HCT116 (cell line): ENCODE measurements around the gene OVCH2. TPM values are rescaled to one million over a fixed set of nuclear protein-coding genes. Genes with fewer than 3 reads are reported as not detected.

ENCODE experiments used
- ATAC-seq: fragments of 200-7000 bp; cut with Tn5 transposase; 2 replicates; pipeline ENCODE4 v1.9.1; 2020; ENCODE audit warnings: mild to moderate bottlenecking, moderate library complexity
- BruUV-seq: library from RNA; stranded (reverse); fragments of 400-500 nt; replicated peaks from 2 replicates; lab custom pipeline; 2021; lab: Mats Ljungman, UMichigan
- CTCF ChIA-PET: fragments of 300-600 bp; sonication (Branson Sonifier 250); formaldehyde crosslinking; loops from one replicate; lab custom pipeline; 2021; ENCODE audit warnings: antibody characterized with exemption; lab: Charles Lee
- POLR2A ChIA-PET: fragments of 300-600, 350-600 bp; sonication (Branson Sonifier 250); formaldehyde crosslinking; loops from one replicate; lab custom pipeline; 2021; ENCODE audit warnings: antibody characterized with exemption; lab: Charles Lee
- RAD21 ChIA-PET, 2 experiments: fragments of 300-600 bp; sonication (Branson Sonifier 250); formaldehyde crosslinking; loops; one replicate each; lab custom pipeline; 2023; ENCODE audit warnings: low total read pairs in 2 of 2; ENCODE audit not compliant: uncharacterized antibody in 2 of 2, unreplicated experiment in 2 of 2, low non-redundant PET in 1 of 2; lab: Charles Lee
- DNase-seq: peaks from one replicate; pipeline ENCODE4 v3.0.0-alpha.2; 2010; ENCODE audit warnings: low read depth, low spot score
- H2AFZ ChIP-seq: fragments of 200-600 bp; shearing (Covaris generic), sonication (generic); 2 replicates; pipeline ENCODE4 v1.6.1; 2017; ENCODE audit warnings: low read depth, mixed run types, mixed read lengths, antibody characterized with exemption, low read length; ENCODE audit not compliant: poor library complexity, severe bottlenecking
- H3K27ac ChIP-seq: 2 replicates; pipeline ENCODE4 v1.5.1; 2012; ENCODE audit warnings: low read depth, low read length
- H3K27me3 ChIP-seq: fragments of 200-600 bp; sonication (generic); 2 replicates; pipeline ENCODE4 v1.6.1; 2016; ENCODE audit warnings: mixed run types, low read length, mixed read lengths; ENCODE audit not compliant: insufficient read depth
- H3K36me3 ChIP-seq, 2 experiments: fragments of 200-500 bp in 1 of 2; fragments of 200-600 bp in 1 of 2; sonication (Bioruptor generic) in 1 of 2; sonication (generic) in 1 of 2; 2 replicates each; pipeline versions ENCODE4 v1.5.1 to v1.6.1; 2014 to 2016; ENCODE audit warnings: low read length in 2 of 2, inconsistent platforms in 1 of 2, mixed read lengths in 1 of 2, mixed run types in 1 of 2; ENCODE audit not compliant: insufficient read depth in 2 of 2, control insufficient read depth in 1 of 2
- H3K4me1 ChIP-seq, 2 experiments: fragments of 200-600 bp in 1 of 2; sonication (generic) in 1 of 2; 2 replicates each; pipeline versions ENCODE4 v1.5.1 to v1.6.1; 2012 to 2017; ENCODE audit warnings: low read length in 2 of 2, inconsistent platforms in 1 of 2, mild to moderate bottlenecking in 1 of 2, mixed read lengths in 1 of 2, mixed run types in 1 of 2, moderate library complexity in 1 of 2; ENCODE audit not compliant: insufficient read depth in 2 of 2, control insufficient read depth in 1 of 2
- H3K4me2 ChIP-seq: fragments of 200-600 bp; sonication (generic); 2 replicates; pipeline ENCODE4 v1.6.1; 2017; ENCODE audit warnings: mixed run types, low read length, mixed read lengths
- H3K4me3 ChIP-seq, 2 experiments: fragments of 200-600 bp in 1 of 2; sonication (generic) in 1 of 2; replicated peaks in 1 of 2; 2 replicates each; pipeline ENCODE4 v1.5.1; 2011 to 2016; ENCODE audit warnings: low read length in 2 of 2, control low read depth in 1 of 2, low read depth in 1 of 2, mild to moderate bottlenecking in 1 of 2, mixed read lengths in 1 of 2, mixed run types in 1 of 2
- H3K79me2 ChIP-seq: fragments of 200-600 bp; sonication (generic); 2 replicates; pipeline ENCODE4 v1.6.1; 2017; ENCODE audit warnings: mild to moderate bottlenecking, mixed run types, low read length, moderate library complexity, mixed read lengths; ENCODE audit not compliant: insufficient read depth
- H3K9ac ChIP-seq: fragments of 200-600 bp; sonication (generic); 2 replicates; pipeline ENCODE4 v1.6.1; 2016; ENCODE audit warnings: low read length, mixed read lengths
- H3K9me2 ChIP-seq: fragments of 200-600 bp; sonication (generic), shearing (Covaris generic); 2 replicates; pipeline ENCODE4 v1.6.1; 2017; ENCODE audit warnings: mixed run types, mild to moderate bottlenecking, moderate library complexity; ENCODE audit not compliant: insufficient read depth
- H3K9me3 ChIP-seq, 2 experiments: fragments of 200-500 bp in 1 of 2; fragments of 200-600 bp in 1 of 2; sonication (Bioruptor generic) in 1 of 2; sonication (generic) in 1 of 2; 2 replicates each; pipeline ENCODE4 v1.6.1; 2014 to 2017; ENCODE audit warnings: low read length in 2 of 2, mixed read lengths in 2 of 2, inconsistent platforms in 1 of 2, low read depth in 1 of 2, mild to moderate bottlenecking in 1 of 2, mixed run types in 1 of 2, moderate library complexity in 1 of 2; ENCODE audit not compliant: control insufficient read depth in 1 of 2, insufficient read depth in 1 of 2
- H4K20me1 ChIP-seq: fragments of 200-600 bp; sonication (generic), shearing (Covaris generic); 2 replicates; pipeline ENCODE4 v1.6.1; 2017; ENCODE audit warnings: mixed run types, mild to moderate bottlenecking, moderate library complexity; ENCODE audit not compliant: insufficient read depth
- CBX3 ChIP-seq: IDR thresholded peaks from 2 replicates; pipeline ENCODE4 v1.6.1; 2012; ENCODE audit warnings: low read depth
- EGR1 ChIP-seq: IDR thresholded peaks from 2 replicates; pipeline ENCODE4 v1.6.1; 2012; ENCODE audit warnings: low read depth
- EZH2 ChIP-seq: fragments of 200-600 bp; sonication (generic); IDR thresholded peaks from 2 replicates; pipeline ENCODE4 v1.6.1; 2017; ENCODE audit warnings: antibody characterized with exemption, mixed run types
- FOSL1 ChIP-seq: IDR thresholded peaks from 2 replicates; pipeline ENCODE4 v1.6.1; 2012; ENCODE audit warnings: low read depth
- JUND ChIP-seq: IDR thresholded peaks from 2 replicates; pipeline ENCODE4 v1.6.1; 2012
- POLR2AphosphoS5 ChIP-seq: IDR thresholded peaks from 2 replicates; pipeline ENCODE4 v1.6.1; 2011; ENCODE audit warnings: mild to moderate bottlenecking, low read depth, low read length, moderate library complexity
- SRF ChIP-seq: IDR thresholded peaks from 2 replicates; pipeline ENCODE4 v1.6.1; 2012; ENCODE audit warnings: low read depth
- ZFX ChIP-seq: fragments of 450-650 bp; IDR thresholded peaks from 2 replicates; pipeline ENCODE4 v1.6.1; 2017
- ZNF274 ChIP-seq: fragments of 200-500 bp; sonication (Bioruptor generic); IDR thresholded peaks from 2 replicates; pipeline ENCODE4 v1.6.1; 2014; ENCODE audit warnings: mild to moderate bottlenecking, low read depth, low read length, inconsistent platforms
- intact Hi-C: fragments of 100-400 bp; cut with micrococcal nuclease; formaldehyde crosslinking; loops from 2 replicates; pipeline ENCODE4 v1.10.0; 2022
- total RNA-seq: library from RNA; stranded (reverse); gene quantifications from one replicate; pipeline ENCODE4 v1.2.1, GENCODE V29; 2021; ENCODE audit not compliant: unreplicated experiment
- TF ChIP-seq, protein P1 (sequence below): IDR thresholded peaks from 2 replicates; pipeline ENCODE4 v1.6.1; 2012

The OVCH2 gene
- total RNA-seq, 1 experiment from 2014 or later: not detected

DNA sequence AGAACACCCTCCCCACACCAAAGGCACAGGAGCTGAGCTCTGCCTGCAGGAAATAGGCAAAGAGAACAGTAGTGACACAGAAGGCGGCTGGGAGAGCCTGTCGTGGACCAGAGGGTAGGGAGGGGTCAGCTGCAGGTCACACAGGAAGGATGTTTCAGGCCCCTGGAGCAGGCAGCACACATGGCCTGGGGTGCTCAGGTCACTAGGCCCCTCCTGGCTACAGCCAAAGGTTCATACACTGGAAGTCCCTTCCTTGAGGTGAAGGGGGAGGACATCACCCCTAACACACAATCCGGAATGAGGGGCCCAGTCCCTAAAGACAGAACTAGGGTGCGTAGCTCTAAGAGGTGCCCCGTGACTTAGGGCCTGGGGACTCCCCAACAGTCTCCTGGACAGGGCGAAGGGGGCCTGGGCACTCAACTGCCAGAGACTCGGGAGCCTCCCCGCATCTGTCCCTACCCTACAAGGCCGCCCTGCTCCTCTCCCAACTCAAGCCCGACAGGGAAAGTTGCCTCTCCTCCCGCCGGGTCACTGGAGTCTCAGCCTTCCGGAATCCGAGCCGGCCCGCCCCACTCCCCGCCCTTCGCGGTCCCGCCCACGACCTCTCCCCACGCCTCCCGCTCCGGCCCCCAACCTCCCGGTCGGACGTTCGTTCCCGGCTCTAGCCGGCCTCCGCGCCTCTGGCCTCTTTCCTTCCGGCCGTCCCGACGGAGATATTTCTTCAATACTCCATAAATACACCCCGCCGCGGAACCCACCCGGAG lies 33.1 kb downstream of the OVCH2 start, which contains the start of gene CYB5R2:
TSS of gene CYB5R2 (minus strand) at position 541 of the 764 bp plus-strand sequence. CDS start 675 bp downstream, outside the sequence.
- peaks cover 10% of the 10 kb centered on the region; the same call in 1 of the 2 replicates for H3K27me3 ChIP-seq
- RAD21 ChIA-PET: interaction anchor here in 1 of 2 experiments (1.3 kb wide), 1 partner anchor 102 kb away, joined by 3 read pairs; no protein-coding TSS in a partner anchor
- H3K27ac ChIP-seq: peak within 1 kb of the TSS; percentile 66; the same call in 1 of the 2 replicates
- peak within 1 kb of the TSS; percentile 73 for H3K9ac ChIP-seq
- peak; percentile 67 for TF ChIP-seq EGR1
- TF ChIP-seq, protein P1, sequence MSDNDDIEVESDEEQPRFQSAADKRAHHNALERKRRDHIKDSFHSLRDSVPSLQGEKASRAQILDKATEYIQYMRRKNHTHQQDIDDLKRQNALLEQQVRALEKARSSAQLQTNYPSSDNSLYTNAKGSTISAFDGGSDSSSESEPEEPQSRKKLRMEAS: 0 out of 2 replicates have a peak, but pooled peaks have one; percentile 26
- peak; percentile 84 for TF ChIP-seq POLR2AphosphoS5
- no peak for TF ChIP-seq ZFX
- BruUV-seq: TSS peak; percentile 61
- H3K4me1 ChIP-seq: peaks cover 10 to 29% of the 10 kb centered on the region in 2 experiments
- H3K9me2 ChIP-seq: no peaks in the 10 kb centered on the region
- H3K4me3 ChIP-seq: peak within 1 kb of the TSS; percentile 56 to 68
- CTCF ChIA-PET: interaction anchor here (1.3 to 1.4 kb wide), 2 partner anchors 8 to 426 kb away, joined by 3 to 4 read pairs; no protein-coding TSS in a partner anchor
- peak within 1 kb of the TSS; percentile 95 for H3K4me2 ChIP-seq
- H3K9me3 ChIP-seq: no peaks in the 10 kb centered on the region
- peak within 1 kb of the TSS; percentile 55 for H2AFZ ChIP-seq
- intact Hi-C loops: no loop called here
- H3K36me3 ChIP-seq: no peaks in the 10 kb centered on the region
- H3K79me2 ChIP-seq: no peaks in the 10 kb centered on the region
- POLR2A ChIA-PET: no interaction called here
- ATAC-seq (peak; percentile 83), DNase-seq (peak; percentile 13)
- no peaks in the 10 kb centered on the region for H4K20me1 ChIP-seq

DNA sequence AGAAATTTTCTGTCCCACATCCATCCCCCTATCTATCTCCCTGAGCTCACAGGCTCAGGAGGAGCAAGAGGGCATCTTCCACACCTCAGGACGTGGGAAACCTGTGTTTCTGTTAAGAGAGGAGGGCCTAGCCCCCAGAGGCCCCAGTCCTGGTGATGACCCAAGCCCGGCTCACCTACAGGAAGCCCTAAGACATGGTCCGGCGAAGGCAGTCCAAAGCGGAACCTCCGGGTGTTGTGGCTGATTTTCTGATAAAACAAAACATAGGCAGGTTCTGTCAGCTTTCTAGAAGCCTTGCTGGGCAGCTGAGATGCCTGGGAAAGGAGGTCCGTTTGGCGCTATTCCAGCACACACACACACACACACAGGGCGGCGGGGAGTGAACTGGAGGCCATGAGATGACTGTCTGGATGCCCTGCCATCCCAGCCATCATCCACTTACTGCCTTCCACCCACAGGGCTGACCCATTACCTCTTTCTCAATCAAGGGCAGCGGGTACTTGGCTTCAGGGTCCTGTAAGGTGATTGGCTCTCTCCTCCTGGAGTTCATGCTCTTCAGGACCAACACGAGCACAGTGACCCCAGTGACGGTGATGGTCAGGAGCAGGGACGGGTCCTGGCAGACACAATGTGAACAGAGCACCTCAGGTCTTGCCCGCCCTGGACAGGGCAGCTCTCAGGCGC lies 33.9 kb downstream of the OVCH2 start:
- ChIA-PET RAD21 (no interaction called here), CTCF (interaction anchor here (1.2 to 1.4 kb wide), 2 partner anchors 15 to 427 kb away, joined by 3 read pairs; no protein-coding TSS in a partner anchor)
- no peaks in the 10 kb centered on the region for H3K36me3 ChIP-seq
- no TSS peak for BruUV-seq
- no peaks in the 10 kb centered on the region for H4K20me1 ChIP-seq
- H3K27me3 ChIP-seq: peaks cover 10% of the 10 kb centered on the region; the same call in 1 of the 2 replicates
- ATAC-seq: no peak
- peak overlapping the region; percentile 73; the same call in 1 of the 2 replicates for H3K9ac ChIP-seq
- H3K9me3 ChIP-seq: no peaks in the 10 kb centered on the region
- DNase-seq: no peak
- TF ChIP-seq SRF: no peak
- TF ChIP-seq EGR1: no peak
- TF ChIP-seq FOSL1: no peak
- TF ChIP-seq CBX3: no peak
- no peak for TF ChIP-seq ZNF274
- no peak for TF ChIP-seq EZH2
- TF ChIP-seq POLR2AphosphoS5: no peak
- no peak for TF ChIP-seq JUND
- TF ChIP-seq, all 23 proteins: peak for 0
- H3K79me2 ChIP-seq: no peaks in the 10 kb centered on the region
- H3K4me2 ChIP-seq: peak overlapping the region; percentile 95
- intact Hi-C loops: no loop called here
- H3K4me3 ChIP-seq: peak overlapping the region; percentile 56 to 68
- H3K4me1 ChIP-seq: peaks cover 10 to 29% of the 10 kb centered on the region in 2 experiments
- H3K9me2 ChIP-seq: no peaks in the 10 kb centered on the region
- POLR2A ChIA-PET: no interaction called here
- H2AFZ ChIP-seq: no peak overlapping the region
- H3K27ac ChIP-seq: peak overlapping the region; percentile 25; the same call in 1 of the 2 replicates
